Measurements from ENCODE around the gene CHST11.
"Not testable (repeated sequence)": the region's sequence is repeated elsewhere in the genome, so short reads cannot be mapped to it uniquely, and the experiment has no call there.

Gene CHST11

DNA sequence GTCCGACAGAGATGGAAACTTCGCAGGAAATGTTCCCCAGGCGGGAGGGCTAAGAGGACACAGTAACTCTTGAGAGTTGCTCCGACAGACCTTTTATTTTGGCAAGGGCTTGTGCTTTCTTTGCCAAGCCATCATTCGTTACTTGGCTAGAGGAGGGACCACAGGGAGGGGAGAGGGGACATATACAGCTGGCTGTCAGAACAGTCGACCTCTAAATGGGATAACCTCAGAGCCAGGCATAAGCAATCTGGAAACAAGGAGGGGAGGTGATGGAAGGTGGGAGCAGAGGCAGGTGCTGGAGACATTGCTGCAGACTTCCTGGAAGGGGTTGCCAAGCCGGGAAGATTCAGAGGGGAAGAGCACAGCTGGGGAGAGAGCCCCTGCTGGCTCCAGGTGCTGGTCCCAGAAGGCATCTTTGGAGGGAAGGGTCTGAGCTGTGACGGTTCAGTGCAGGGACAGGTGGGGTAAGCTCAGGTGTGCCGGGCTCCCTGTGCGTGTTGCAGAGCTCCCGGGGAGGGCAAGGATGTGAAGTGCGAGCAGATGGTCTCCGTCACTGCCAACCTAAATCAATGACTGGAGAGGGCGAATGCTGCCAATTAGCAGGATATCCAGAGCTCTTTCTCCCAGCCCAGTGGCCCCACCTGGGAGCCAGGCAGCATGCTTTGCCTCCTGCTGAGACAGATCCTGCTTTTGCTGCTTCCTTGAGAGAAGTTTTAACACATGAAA lies 50.1 kb downstream of the CHST11 start:
- no peak for DNase-seq

DNA sequence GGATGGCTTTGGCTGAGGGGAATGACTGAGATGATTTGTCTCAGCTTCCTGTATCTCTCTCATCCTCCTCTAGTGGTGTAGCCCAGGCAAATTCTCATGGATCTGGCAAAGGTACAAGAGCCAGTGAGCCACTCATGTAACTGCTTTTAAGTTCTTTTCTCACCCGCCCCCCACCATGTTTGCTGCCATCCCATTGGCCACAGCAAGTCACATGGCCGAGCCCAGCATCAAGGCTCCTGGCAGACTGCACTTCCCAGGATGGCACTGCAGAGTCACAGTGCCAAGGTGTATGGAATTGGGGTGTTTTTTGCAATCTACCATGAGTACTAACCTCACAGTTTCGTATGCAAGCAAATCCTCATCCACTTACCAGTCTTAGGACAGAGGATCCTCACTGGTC lies 50.9 kb downstream of the CHST11 start:
- no peak for DNase-seq

DNA sequence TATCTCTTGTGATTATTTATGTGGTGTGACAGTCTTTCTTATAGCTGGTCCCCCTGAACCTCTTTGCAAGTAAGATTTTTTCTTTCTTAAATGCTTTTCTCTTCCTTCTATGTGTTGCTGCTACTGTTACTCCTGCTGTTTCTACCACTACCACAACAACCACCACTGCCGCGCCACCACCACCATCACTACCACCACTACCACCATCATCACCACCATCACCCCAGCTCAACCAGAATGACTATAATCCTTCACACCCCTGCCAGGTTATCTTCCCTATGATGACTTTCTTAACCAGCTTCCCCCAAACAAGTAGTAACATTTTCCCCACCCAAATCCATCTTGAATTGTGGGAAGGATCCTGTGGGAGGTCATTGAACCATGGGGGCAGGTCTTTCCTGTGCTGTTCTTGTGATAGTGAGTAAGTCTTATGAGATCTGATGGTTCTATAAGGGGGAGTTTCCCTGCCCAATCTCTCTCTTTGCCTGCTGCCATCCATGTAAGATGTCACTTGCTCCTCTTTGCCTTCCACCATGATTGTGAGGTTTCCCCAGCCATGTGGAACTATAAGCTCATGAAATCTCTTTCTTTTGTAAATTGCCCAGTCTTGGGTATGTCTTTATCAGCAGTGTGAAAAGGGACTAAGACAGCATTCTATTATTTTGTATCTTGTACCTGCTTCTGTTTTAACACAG lies 52.2 kb downstream of the CHST11 start:
- no peak for DNase-seq

DNA sequence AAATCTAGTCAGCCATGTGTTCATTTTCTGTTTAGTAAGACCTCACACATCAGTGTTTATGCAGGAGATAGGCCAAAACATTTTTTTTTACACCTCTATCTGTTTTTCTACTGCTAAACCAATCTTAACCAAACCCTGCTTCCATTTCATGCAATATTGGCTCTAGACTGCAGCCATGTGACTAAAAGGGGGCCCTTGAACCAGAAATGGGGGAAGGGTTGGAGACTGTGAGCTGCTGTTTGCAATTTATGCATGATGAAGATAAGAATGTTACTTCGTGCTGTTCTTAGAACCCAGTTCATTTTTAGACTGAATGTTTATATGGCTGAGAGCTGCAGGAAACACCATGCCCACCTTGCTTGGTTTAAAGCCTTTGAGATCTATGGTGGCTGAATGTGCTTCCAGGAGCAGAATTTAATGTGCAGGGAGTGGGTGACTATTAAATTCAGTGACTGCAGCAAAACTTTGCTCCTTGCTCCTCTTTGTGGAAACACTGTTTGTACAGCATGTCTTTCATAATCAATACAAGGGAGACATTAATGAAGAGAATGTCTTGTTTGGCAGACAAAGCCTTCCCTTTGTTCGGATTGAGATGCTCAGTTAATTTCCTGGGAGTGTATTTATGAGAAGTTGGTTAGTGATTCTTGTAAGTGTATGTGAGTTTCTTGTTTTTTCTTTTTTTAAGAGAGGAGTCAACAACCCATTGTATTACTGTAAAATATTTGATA lies 53.6 kb downstream of the CHST11 start:
- peak in 1 of 2 experiments; percentile 11 for DNase-seq

DNA sequence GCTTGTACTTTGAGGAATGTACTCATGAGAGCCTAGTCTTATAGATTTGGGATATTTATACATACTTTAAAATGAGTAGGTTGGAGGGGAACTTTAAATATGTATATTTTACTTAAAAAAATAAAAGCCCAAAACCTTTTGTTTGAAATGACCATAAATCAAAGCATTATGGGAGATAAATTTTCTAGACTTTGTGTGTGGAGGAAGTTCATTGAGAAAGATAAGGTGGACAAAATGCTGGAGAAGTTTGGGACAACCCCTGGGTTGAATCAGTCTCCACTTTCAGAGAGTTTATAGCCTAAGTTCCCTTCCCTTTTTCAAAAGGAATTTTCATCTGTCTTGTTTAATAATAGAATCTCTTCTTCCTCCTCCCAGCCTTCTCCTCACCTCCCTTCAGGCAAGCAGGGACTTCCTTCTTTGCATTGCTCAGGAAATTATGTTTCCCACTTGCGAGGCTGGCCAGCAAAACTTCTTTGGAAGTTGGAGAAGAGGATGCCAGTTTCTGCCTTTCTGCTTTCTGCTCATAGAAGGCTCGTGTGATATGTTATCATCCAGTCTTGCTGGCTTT lies 54.2 kb downstream of the CHST11 start:
- peak; percentile 11 to 28 for DNase-seq

DNA sequence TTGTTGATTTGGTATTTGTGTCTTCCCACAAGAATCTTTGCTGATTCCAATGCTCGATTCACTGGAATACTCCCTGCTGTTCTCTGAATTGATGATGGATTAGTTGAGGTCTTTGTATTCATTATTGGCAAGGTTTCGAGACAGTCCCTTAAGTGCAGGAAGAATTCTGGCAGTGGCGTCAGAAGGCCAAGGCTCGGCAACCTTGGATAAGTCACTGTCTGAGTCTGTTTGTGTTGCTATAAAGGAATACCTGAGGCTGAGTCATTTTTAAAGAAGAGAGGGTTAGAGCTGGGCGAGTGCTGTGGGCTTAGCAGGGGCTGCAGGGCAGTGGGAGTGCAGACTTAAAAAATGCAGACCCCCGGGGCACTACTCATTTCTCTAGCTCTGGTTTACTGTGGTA lies 56.9 kb downstream of the CHST11 start:
- DNase-seq, result no peak

DNA sequence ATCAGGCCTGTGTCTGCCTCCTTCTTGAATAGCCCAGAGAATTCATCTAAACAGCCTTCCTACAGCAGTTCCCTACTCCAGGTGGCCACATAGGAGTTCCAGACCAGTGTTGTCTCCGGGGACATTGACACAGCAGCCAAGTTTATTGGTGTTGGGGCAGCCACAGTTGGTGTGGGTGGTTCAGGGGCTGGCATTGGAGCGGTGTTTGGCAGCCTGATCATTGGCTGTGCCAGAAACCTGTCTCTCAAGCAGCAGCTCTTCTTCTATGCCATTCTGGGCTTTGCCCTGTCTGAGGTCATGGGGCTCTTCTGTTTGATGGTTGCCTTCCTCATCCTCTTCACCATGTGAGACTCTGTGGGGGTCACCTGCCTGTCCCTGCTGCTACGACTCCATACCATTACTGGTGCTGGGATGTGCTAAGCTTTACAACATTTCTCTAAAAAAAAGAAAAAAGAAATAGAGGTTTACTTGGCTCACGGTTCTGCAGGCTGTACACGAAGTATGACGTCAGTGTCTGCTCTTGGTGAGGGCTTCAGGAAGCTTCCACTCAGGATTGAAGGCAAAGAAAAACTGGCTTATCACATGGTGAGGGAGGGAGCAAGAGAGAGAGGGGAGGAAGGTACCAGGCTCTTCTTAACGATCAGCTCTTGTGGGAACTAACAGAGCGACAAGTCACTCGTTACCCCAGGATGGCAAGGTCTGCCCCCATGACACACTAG lies 57.5 kb downstream of the CHST11 start:
- DNase-seq, result no peak

DNA sequence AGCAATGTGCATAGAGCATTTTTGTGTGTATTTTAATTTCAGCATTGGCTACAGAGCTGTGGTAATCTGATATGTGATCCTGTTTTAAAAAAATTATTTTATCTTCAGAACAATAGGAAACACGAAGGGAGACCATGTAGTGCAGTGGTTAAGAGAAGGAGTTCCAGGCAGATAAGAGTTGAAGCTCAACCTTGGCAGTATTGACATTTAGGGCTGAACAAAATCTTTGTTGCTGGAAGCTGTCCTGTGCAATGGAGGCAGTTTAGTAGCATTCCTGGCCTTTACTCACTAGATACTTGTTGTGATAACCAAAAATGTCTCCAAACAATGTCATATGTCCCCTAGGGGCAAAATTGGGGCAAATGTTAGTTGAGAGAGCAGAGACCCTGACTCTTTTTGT lies 59.2 kb downstream of the CHST11 start:
- DNase-seq, result no peak

DNA sequence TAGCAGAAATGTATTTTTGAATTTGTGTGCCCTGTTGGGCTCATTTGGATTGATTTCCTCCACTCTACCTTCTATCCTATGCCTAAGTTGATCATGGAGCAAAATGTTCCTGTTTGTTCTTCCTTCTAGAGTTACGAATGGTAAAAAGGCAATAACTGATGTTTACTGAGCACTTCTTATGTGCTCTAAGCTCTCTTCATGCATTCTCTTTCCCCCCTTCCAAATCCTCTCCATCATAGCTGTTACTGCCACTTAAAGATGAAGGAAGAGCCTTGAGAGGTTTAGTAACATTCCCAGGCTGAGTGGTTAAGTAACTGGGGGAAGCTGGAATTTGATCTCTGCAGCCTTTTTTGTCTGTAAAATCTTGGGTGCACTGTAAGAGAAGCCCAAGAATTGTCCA lies 60.1 kb downstream of the CHST11 start:
- DNase-seq, result no peak

DNA sequence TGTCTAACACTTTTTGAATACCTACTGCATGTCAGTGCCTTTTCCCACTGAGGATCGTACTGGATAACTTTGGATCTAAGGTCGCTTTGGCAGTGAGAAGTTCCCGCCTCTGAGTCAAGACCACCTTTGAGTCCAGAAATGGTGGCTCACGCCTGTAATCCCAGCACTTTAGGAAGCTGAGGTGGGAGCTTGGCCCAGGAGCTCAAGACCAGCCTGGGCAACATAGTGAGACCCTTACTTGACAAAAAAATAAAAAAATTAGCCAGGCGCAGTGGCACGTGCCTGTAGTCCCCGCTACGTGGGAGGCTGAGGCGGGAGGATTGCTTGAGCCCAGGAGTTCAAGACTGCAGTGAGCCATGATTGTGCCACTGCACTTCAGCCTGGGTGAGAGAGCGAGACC lies 61.1 kb downstream of the CHST11 start:
- DNase-seq, result no peak

DNA sequence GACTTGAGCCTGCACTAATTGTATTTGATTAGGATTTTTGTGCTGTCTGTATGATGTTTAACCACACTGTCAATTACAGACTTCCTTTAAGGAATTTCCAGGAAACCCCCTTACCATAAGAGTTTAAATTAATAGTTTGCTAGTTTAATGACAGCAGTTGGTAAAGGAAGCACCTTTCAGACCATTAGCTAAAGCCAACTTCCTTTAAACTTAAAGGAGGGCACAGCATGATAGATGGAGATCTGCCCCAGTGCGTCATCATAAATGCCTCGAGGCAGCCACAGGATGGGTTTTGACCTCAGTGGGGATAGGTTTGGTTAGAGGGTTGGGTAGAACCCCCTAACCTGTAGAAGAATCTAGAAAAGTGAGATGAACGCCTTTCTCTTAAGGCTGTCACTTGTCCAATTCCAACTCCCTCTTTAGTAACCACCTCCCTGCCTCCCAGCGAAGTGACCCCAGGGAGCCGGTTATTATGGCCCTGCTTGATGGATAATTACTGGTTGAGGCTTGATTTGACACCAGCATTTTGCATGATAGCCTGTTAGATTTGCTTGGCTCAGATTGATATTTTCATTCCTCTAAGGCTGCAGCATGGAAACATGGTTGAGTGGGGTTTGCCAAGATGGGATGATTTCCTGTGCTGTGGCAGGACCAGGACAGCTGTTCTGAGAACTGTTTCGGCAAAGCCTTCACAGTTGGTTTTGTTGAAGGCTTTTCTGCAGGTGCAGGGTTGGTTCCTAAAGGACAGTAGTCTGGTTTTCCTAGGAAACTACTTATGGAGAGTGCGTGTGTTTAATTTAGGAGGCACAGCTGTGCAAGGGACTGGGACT lies 62.7 kb downstream of the CHST11 start:
- DNase-seq, result peak; percentile 77 to 78

DNA sequence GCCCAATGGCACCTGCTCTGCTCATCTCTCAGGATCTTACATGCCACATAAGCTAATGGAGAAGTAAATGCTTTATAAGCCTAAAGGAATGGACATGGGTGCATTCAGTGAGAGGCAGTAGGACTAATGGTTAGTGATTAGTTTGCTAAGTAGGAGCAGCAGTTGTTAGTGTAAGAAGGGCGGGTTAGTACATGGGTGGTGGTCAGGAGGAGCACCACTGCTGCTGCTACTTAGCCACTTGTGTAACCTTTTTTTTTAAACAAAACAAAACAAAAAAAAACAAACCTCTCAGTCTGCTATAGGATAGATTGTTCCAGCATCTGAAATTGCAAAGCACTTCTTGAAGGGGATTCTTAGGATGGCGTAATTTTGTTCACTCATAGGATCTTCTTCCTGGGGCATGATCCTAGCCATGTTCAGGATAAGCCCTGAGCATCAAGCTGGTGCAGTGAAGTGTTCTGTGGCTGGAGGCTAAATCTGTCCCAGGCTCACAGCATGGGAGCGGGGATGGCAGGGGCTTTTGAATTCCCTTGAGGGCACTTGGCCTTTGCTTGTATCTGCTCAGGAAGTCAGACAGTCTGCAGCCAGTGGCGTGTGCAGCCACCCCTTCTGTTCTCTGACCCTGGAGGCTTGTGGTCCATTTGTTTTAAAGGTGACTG lies 63.6 kb downstream of the CHST11 start:
- DNase-seq, result no peak

DNA sequence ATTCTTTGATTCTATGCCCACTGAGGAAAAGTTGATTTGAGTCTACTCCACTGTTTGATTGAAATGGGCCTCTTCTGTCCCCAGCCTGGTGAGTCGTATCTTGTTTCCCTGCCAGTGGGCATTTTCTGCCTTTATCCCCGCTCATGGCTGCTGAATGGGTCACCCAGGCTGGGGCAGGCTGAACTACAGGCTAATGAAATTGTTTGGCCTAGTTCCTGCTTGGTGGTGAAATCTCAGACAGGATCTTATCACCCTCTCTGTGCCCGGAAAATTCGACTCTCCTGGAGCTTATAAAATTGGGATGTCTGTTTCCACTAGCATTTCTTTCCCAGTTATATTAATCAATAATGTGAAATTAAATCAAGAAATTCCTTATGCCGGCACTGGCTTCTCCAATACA lies 65.0 kb downstream of the CHST11 start:
- DNase-seq, result no peak

DNA sequence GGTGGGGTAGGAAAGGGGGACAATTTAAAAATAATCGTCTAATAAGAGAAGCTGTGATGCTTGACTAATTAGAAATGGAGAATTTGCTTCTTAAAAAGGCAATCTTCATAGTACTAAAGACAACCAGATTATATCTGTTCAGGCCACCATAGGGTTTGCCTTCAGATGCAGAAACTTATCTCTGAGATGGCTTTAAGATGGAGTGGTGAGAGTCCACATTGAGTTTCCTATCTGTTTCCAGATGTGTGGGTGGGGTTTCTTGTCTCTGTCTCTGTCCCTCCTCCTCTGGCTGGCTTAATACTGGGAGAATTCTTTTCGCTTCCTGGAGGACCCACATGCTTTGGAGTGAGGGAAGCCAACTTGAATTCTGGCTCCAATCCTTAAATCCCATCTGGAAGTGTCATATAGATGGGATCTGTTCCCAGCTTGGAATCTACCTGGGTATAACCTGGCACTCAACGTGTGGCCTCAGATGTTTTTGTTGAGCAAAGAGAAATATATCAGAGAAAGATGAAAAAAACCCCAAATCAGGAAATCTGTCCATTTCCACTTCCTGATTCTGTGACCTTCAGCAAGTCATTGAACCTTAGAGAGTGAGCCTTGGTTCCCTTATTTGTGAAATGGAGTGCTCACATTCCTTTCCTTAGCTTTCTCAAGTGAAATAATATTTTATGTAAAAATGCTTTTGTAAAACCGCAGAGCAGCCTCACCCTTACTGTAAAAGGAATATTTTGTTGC lies 66.4 kb downstream of the CHST11 start:
- DNase-seq, result peak; percentile 28 to 43

DNA sequence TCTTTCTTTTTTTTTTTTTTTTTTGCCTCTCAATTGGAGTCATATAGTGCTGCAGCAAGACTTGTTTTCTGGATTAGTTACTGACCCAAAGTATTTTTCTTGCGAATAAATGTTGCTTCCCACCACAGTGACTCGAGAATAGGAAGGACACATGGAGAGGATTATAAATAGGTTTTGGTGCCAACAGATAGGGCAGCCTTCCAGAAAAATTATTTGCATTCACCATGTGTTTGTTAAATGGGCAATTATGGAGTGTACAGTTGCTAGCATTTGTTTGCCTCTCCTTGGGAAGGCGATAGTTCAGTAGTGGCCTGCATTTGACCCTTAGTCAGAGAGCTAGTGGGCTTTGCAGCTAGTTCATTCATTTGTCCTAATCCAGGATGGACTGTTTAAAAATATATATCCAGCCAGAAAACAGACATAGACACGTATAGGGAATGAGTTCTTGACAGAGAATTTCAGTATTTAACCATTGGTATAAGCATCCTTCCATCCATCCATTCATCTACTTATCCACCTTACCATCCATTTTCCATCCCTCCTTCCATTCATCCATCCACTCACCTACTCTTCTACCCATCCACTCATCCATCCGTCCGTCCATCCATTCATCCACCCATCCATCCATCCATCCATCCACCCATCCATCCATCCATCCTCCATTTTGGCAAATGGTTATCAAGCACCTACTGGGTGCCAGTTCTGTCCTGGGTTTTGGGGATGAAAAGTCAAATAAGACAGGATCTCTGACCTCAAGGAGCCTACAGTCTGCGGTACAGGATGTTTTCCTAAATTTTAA lies 67.5 kb downstream of the CHST11 start:
- DNase-seq, result no peak

DNA sequence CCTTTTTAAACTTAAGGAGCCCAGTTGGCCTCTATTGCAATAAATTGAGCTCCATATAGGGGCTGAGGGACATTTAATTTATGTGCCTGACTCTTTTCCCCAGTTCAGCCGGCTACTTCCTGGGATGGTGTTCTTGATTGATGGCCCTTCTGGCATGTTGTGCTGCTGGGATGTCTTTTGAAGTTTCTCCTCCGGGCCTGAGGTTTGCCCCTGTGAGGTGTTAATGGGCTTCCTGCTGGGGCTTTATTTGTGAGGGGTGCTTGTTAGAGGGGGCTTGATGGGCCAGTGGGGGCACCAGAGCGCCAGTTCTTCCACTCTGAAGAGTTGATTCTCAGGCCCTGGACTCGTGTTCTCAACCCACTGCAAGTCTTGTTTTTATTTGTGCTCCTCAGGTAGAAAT lies 69.6 kb downstream of the CHST11 start:
- DNase-seq, result no peak

DNA sequence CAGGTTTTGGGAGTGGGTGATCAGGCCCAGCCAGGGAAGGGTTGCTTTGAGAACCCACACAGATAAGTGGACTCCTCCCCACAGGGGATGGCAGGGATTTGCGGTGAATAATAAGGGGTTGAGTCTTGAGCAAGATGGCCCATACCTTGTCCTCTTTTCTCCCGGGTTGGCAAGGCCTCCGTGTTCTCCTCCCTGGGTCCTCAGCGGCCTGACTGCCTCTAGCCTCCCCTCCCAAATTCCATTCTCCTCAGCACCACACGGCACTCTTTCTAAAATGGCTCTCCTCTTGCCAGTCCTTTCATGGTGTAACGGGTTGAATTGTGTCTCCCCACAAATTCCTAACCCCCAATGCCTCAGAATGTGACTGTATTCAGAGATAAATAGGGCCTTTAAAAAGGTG lies 70.0 kb downstream of the CHST11 start:
- DNase-seq, result no peak

DNA sequence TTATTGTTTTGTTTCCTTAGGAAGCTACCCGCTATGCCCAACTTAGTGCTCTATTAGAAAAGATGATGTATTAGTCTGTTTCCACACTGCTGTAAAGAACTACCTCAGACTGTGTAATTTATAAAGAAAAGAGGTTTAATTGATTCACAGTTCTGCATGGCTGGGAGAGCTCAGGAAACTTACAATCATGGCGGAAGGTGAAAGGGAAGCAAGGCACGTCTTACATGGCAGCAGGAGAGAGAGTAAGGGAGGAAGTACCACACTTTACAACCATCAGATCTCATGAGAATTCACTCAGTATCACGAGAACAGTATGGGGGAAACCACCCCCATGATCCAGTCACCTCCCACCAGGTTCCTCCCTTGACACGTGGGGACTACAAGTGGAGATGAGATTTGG lies 70.9 kb downstream of the CHST11 start:
- not testable (repeated sequence) for DNase-seq

DNA sequence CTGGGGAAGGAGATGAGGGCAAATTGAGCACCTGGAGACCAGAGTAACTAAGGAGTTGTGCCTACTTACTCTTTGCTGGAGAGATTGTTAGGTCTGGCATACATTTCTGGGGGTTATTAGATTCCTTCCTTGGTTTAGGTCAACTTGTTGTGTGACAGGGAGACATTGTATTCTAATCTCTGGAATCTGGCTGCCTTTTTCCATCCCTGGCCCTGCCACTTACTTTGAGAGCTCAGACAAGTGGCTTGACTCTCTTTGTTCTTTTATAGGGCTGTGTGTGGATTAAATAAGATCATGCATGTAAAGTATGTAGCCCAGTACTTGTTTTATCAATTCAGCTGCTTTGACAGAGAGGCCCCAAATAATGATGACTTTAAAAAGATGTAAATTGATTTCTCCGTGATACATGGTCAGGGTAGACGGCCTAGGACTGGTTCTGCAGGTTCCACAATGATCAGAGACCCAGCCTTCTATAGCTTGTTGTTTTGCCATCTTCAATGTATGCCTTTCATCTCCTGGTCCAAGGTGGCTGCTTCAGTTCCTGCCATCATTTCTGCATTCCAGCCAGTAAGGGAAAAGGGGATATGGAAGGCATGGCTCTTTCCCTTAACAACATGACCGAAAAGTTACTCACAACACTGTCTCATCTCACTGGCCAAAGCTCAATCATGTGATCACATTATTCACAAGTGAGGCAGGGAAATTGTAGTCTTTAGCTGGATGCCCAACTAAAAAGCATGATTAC lies 72.6 kb downstream of the CHST11 start:
- DNase-seq, result no peak
